Measurements from ENCODE around the gene BCL11A. TPM values are rescaled to one million over a fixed set of nuclear protein-coding genes. Genes with fewer than 3 reads are reported as not detected.

The BCL11A gene
- total RNA-seq, 3 donors from 2014 or later = 0.64 to 13.5 (median 6.2) TPM

GRCh38 chr2:60505240-60505879, 48.1 kb downstream of the BCL11A start:
- Histone ChIP-seq H3K4me1 (peaks cover 0 to 4% of the 10 kb centered on the region in 2 donors), H3K4me3 (no peak overlapping the region), H3K9me3 (no peaks in the 10 kb centered on the region), H3K36me3 (no peaks in the 10 kb centered on the region), H3K27ac (no peak overlapping the region), H3K27me3 (no peaks in the 10 kb centered on the region)
- DNase-seq (ENCODE audit: low spot score in 2 of 2) = no peak
- intact Hi-C loops (cut with DNase I; ENCODE audit: low total_unique reads) = no loop called here
- no peak for TF ChIP-seq POLR2AphosphoS5 (IDR thresholded peaks at IDR 0.05)
- TF ChIP-seq CTCF (IDR thresholded peaks at IDR 0.05) = no peak
- no peak for TF ChIP-seq POLR2A (IDR thresholded peaks at IDR 0.05)

- no peaks in the 10 kb centered on the region for H3K36me3 ChIP-seq
- H3K4me1 ChIP-seq = peaks cover 0 to 4% of the 10 kb centered on the region in 2 donors
- no peaks in the 10 kb centered on the region for H3K27me3 ChIP-seq
- no peak overlapping the region for H3K27ac ChIP-seq
- no peaks in the 10 kb centered on the region for H3K9me3 ChIP-seq
- DNase-seq (ENCODE audit: low spot score in 2 of 2) = no peak
- intact Hi-C loops (cut with DNase I; ENCODE audit: low total_unique reads) = no loop called here
- no peak overlapping the region for H3K4me3 ChIP-seq
- peak in 1 of 3 donors; percentile 17 for TF ChIP-seq CTCF (IDR thresholded peaks at IDR 0.05)
- no peak for TF ChIP-seq POLR2A (IDR thresholded peaks at IDR 0.05)
- no peak for TF ChIP-seq POLR2AphosphoS5 (IDR thresholded peaks at IDR 0.05)
Measured at GRCh38 chr2:60504049-60504448, 49.4 kb downstream of the BCL11A start.

DNA sequence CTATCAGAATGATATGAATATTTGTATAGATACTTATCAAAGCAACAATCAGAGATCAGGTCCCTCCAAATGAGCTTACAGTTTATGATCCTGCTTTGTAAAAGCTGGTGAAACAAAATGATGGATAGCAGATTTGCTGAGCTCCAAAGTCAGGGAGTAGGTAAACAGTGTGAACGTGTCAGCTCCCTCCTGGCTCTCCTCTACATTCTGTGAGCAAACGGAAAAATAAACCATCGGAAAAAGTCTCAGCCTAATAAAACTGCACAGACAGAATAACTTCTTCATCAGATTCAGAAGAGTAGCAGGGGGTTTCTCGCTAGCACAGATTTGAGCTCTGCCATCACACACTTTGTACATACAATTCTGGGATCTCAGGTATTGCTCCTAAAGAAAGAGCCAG, 51.3 kb downstream of the BCL11A start:
- H3K27ac ChIP-seq = no peak overlapping the region
- TF ChIP-seq CTCF (IDR thresholded peaks at IDR 0.05) = no peak
- no peak for TF ChIP-seq POLR2A (IDR thresholded peaks at IDR 0.05)
- no peak for TF ChIP-seq POLR2AphosphoS5 (IDR thresholded peaks at IDR 0.05)
- intact Hi-C loops (cut with DNase I; ENCODE audit: low total_unique reads) = no loop called here

GRCh38 chr2:60500861-60501260, 52.6 kb downstream of the BCL11A start:
- Histone ChIP-seq H3K27ac (no peak overlapping the region), H3K9me3 (no peaks in the 10 kb centered on the region), H3K4me3 (no peak overlapping the region), H3K27me3 (no peaks in the 10 kb centered on the region), H3K36me3 (no peaks in the 10 kb centered on the region), H3K4me1 (no peaks in the 10 kb centered on the region)
- DNase-seq (ENCODE audit: low spot score in 2 of 2) = no peak
- intact Hi-C loops (cut with DNase I; ENCODE audit: low total_unique reads) = no loop called here
- TF ChIP-seq POLR2AphosphoS5 (IDR thresholded peaks at IDR 0.05) = no peak
- no peak for TF ChIP-seq CTCF (IDR thresholded peaks at IDR 0.05)
- TF ChIP-seq POLR2A (IDR thresholded peaks at IDR 0.05) = no peak

More for the DNA sequence above, 51.3 kb downstream of the BCL11A start:
- no peak for DNase-seq (ENCODE audit: low spot score in 2 of 2)
- H3K4me3 ChIP-seq = no peak overlapping the region
- H3K9me3 ChIP-seq = no peaks in the 10 kb centered on the region
- no peaks in the 10 kb centered on the region for H3K27me3 ChIP-seq
- no peaks in the 10 kb centered on the region for H3K4me1 ChIP-seq
- H3K36me3 ChIP-seq = no peaks in the 10 kb centered on the region

GRCh38 chr2:60499651-60500265, 53.7 kb downstream of the BCL11A start:
- TF ChIP-seq POLR2AphosphoS5 (IDR thresholded peaks at IDR 0.05) = no peak
- no peak for TF ChIP-seq POLR2A (IDR thresholded peaks at IDR 0.05)
- no peak for TF ChIP-seq CTCF (IDR thresholded peaks at IDR 0.05)
- DNase-seq (ENCODE audit: low spot score in 2 of 2) = no peak
- intact Hi-C loops (cut with DNase I; ENCODE audit: low total_unique reads) = loop anchor here (10.0 kb wide), 1 partner anchor 165 kb away; no protein-coding TSS in a partner anchor
- peak overlapping the region in 1 of 2 donors; percentile 38 for H3K27ac ChIP-seq
- H3K4me1 ChIP-seq = no peaks in the 10 kb centered on the region
- H3K36me3 ChIP-seq = no peaks in the 10 kb centered on the region
- H3K9me3 ChIP-seq = no peaks in the 10 kb centered on the region
- H3K27me3 ChIP-seq = no peaks in the 10 kb centered on the region
- no peak overlapping the region for H3K4me3 ChIP-seq
